PC-3 (cell line): Measurements from ENCODE around the gene OR13C5.

Source experiments
- EZH2 ChIP-seq: fragments of 300-600 bp; sonication (generic); IDR thresholded peaks from one replicate; pipeline ENCODE4 v1.6.1; 2017; ENCODE audit warnings: antibody characterized with exemption, mild to moderate bottlenecking, low read length; ENCODE audit not compliant: unreplicated experiment
- EZH2phosphoT487 ChIP-seq: fragments of 300-600 bp; sonication (generic); IDR thresholded peaks from 2 replicates; pipeline ENCODE4 v1.6.1; 2018; ENCODE audit warnings: mild to moderate bottlenecking, antibody characterized with exemption, low read length, borderline replicate concordance

DNA sequence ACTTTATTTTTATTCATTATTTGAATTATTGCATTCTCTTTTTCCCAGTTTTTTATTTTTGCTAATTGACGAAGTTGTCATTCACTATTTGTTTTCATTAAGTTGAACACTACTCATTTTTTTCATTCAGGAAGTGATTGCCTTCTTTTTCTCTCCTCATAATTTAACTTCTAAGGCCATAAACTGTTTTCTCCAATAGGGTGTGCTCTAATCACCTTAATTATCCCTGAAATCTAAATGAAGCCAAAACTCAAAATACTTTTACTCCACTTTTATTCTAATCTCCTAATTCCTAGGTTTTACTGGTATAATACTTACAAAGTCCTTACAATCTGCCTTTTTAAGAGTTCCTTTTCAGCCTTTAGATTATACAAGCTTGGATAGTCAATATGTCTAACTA, 9.1 kb upstream of the OR13C5 start:
- no peak for TF ChIP-seq EZH2phosphoT487
- TF ChIP-seq EZH2 = no peak
